Ishikawa (cell line): Measurements from ENCODE around the gene CDK16.

Experiments used
- CEBPB ChIP-seq: IDR thresholded peaks from 2 replicates; pipeline ENCODE4 v1.6.1; 2012
- CREB1 ChIP-seq: IDR thresholded peaks from 2 replicates; pipeline ENCODE4 v1.6.1; 2012; ENCODE audit warnings: low read depth
- EGR1 ChIP-seq: IDR thresholded peaks from 2 replicates; pipeline ENCODE4 v1.6.1; 2012
- EP300 ChIP-seq: IDR thresholded peaks from 2 replicates; pipeline ENCODE4 v1.6.1; 2012; ENCODE audit warnings: borderline replicate concordance
- FOXM1 ChIP-seq: IDR thresholded peaks from 2 replicates; pipeline ENCODE4 v1.6.1; 2012; ENCODE audit warnings: low read depth, borderline replicate concordance
- NFIC ChIP-seq: IDR thresholded peaks from 2 replicates; pipeline ENCODE4 v1.6.1; 2012
- RAD21 ChIP-seq: IDR thresholded peaks from 2 replicates; pipeline ENCODE4 v1.6.1; 2012; ENCODE audit warnings: low read depth
- TAF1 ChIP-seq: IDR thresholded peaks from 2 replicates; pipeline ENCODE4 v1.6.1; 2012; ENCODE audit warnings: low read depth, mild to moderate bottlenecking
- TCF12 ChIP-seq: IDR thresholded peaks from 2 replicates; pipeline ENCODE4 v1.6.1; 2012; ENCODE audit warnings: low read depth
- TEAD4 ChIP-seq: IDR thresholded peaks from 2 replicates; pipeline ENCODE4 v1.6.1; 2012
- YY1 ChIP-seq: IDR thresholded peaks from 2 replicates; pipeline ENCODE4 v1.6.1; 2012; ENCODE audit warnings: low read depth
- ZBTB7A ChIP-seq: IDR thresholded peaks from 2 replicates; pipeline ENCODE4 v1.6.1; 2012; ENCODE audit warnings: low read depth
- TF ChIP-seq, protein P1 (sequence below): IDR thresholded peaks from 2 replicates; pipeline ENCODE4 v1.6.1; 2012
- TF ChIP-seq, protein P2 (sequence below): IDR thresholded peaks from 2 replicates; pipeline ENCODE4 v1.6.1; 2012
- TF ChIP-seq, protein P3 (sequence below): IDR thresholded peaks from 2 replicates; pipeline ENCODE4 v1.6.1; 2012; ENCODE audit warnings: low read depth, mild to moderate bottlenecking

CDK16 gene

DNA sequence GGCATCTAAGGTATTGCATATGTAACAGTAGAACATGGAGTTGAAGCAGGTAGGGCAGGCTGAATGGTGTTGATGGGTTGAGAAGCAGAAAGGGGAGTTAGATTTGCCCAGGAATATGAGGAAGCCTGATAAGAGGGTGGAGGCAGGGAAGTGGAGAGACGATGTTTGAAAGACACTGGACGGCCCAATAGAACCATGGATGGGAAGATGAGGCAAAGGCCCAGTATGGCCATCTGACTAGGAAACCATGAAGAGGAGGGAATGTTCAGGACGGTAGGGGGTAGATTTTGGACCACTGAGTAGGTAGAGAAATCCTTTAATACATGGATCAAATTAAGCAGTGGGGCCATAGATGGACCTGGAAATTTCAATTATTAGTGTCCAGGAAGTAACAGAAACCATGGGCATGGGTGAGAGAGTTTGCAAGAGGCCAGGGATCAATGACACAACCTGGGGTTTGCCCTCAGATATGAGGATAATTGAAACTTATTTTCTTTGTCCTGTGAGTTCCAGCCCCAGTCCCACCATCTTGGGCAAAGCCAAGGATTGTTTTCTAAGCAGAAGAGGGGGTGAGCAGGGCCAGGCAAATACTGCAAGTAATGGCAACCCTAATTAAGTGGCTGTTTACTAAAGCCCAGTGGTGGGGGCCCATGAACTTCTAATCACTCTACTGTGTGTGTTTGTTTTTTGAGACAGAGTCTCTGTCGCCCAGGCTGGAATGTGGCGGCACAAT, 11.8 kb downstream of the CDK16 start:
- TF ChIP-seq, protein P1, sequence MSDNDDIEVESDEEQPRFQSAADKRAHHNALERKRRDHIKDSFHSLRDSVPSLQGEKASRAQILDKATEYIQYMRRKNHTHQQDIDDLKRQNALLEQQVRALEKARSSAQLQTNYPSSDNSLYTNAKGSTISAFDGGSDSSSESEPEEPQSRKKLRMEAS: no peak
- no peak for TF ChIP-seq CREB1
- no peak for TF ChIP-seq NFIC
- TF ChIP-seq TEAD4: no peak
- no peak for TF ChIP-seq ZBTB7A
- no peak for TF ChIP-seq YY1
- TF ChIP-seq FOXM1: no peak
- TF ChIP-seq TAF1: no peak
- TF ChIP-seq, protein P2, sequence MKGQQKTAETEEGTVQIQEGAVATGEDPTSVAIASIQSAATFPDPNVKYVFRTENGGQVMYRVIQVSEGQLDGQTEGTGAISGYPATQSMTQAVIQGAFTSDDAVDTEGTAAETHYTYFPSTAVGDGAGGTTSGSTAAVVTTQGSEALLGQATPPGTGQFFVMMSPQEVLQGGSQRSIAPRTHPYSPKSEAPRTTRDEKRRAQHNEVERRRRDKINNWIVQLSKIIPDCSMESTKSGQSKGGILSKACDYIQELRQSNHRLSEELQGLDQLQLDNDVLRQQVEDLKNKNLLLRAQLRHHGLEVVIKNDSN: no peak

DNA sequence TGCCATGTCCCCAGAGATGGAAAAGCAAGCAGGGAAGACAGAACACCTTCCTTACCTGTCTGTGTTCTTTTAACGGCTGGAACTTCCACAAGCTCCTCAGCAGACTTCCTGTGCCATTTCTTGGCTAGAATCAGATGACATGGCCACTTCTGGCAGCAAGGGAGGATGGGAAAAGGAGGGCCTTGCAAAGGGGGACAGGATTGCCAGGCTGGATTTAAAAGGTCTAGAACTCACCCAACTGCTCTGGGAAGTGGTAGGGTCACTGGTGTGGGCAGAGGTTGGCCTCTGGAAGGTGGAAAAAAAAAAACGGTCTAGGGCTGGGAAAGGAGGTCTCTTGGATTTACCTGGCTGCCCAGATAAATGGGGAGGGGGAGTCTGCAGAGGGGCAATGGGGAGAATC, 12.7 kb downstream of the CDK16 start:
- TF ChIP-seq RAD21 (no peak), EGR1 (no peak), FOXM1 (no peak), NFIC (no peak), TEAD4 (no peak), EP300 (no peak), CEBPB (no peak), TAF1 (no peak), ZBTB7A (no peak)
- TF ChIP-seq, protein P2: no peak

DNA sequence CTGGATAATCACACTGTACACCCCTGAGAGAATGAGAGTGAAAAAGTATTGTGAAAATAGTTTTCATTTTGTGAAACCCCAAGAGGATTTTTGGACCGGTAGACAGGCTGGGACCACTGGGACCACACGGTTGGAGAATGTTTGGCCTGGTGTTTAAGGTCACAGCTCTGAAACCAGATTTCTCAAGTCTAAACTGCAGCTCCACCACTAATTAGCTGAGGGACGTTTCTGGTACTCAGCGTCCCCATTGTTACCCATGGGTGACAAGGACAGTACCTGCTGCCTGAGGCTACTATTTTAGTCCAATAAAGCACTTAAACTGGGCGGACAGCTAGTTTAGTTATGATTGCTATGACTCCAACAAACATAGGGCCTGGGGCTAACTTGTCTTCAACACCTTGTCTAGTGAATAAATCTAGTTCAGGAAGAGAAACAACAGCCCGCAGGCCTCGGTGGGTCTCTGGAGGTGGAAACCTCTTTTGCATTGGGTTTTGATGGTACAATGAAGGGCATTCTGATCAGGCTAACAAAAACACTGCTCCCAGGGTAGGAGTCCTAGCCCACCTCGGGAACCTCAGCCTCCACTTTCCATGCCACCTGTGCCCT, 13.8 kb downstream of the CDK16 start:
- TF ChIP-seq ZBTB7A (0 out of 2 replicates have a peak, but pooled peaks have one; percentile 14), YY1 (no peak), TCF12 (no peak)

DNA sequence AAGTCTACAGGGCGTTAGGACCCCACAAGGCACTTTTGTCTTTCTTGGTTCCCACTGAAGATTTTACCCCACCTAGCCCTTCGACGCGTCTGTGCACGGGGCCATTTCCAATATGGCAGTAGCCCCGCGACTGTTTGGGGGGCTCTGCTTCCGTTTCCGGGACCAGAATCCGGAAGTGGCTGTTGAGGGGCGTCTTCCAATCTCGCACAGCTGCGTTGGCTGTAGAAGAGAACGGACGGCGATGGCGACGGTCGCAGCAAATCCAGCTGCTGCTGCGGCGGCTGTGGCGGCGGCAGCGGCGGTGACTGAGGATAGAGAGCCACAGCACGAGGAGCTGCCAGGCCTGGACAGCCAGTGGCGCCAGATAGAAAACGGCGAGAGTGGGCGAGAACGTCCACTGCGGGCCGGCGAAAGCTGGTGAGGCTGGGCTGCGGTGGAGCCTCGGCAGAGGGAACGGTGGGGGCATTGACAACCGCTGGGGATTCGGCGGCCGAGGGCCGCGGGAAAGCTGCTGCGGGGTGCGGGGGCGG, 14.4 kb downstream of the CDK16 start, which contains the start of gene USP11:
TSS of gene USP11 (plus strand) at position 207 of the 530 bp plus-strand sequence. CDS start at position 242, 35 bp downstream.
- TF ChIP-seq, protein P1: peak; percentile 36; the same call in 1 of the 2 replicates
- TF ChIP-seq TAF1 (peak; percentile 38; the same call in 1 of the 2 replicates), ZBTB7A (no peak; the same call in 1 of the 2 replicates), EGR1 (peak; percentile 42; the same call in 1 of the 2 replicates), RAD21 (no peak), EP300 (no peak), NFIC (no peak), TCF12 (no peak), FOXM1 (no peak), CREB1 (no peak), YY1 (peak; percentile 86), CEBPB (no peak), TEAD4 (no peak)
- TF ChIP-seq, protein P2: no peak
- TF ChIP-seq, protein P3, sequence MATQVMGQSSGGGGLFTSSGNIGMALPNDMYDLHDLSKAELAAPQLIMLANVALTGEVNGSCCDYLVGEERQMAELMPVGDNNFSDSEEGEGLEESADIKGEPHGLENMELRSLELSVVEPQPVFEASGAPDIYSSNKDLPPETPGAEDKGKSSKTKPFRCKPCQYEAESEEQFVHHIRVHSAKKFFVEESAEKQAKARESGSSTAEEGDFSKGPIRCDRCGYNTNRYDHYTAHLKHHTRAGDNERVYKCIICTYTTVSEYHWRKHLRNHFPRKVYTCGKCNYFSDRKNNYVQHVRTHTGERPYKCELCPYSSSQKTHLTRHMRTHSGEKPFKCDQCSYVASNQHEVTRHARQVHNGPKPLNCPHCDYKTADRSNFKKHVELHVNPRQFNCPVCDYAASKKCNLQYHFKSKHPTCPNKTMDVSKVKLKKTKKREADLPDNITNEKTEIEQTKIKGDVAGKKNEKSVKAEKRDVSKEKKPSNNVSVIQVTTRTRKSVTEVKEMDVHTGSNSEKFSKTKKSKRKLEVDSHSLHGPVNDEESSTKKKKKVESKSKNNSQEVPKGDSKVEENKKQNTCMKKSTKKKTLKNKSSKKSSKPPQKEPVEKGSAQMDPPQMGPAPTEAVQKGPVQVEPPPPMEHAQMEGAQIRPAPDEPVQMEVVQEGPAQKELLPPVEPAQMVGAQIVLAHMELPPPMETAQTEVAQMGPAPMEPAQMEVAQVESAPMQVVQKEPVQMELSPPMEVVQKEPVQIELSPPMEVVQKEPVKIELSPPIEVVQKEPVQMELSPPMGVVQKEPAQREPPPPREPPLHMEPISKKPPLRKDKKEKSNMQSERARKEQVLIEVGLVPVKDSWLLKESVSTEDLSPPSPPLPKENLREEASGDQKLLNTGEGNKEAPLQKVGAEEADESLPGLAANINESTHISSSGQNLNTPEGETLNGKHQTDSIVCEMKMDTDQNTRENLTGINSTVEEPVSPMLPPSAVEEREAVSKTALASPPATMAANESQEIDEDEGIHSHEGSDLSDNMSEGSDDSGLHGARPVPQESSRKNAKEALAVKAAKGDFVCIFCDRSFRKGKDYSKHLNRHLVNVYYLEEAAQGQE: no peak

DNA sequence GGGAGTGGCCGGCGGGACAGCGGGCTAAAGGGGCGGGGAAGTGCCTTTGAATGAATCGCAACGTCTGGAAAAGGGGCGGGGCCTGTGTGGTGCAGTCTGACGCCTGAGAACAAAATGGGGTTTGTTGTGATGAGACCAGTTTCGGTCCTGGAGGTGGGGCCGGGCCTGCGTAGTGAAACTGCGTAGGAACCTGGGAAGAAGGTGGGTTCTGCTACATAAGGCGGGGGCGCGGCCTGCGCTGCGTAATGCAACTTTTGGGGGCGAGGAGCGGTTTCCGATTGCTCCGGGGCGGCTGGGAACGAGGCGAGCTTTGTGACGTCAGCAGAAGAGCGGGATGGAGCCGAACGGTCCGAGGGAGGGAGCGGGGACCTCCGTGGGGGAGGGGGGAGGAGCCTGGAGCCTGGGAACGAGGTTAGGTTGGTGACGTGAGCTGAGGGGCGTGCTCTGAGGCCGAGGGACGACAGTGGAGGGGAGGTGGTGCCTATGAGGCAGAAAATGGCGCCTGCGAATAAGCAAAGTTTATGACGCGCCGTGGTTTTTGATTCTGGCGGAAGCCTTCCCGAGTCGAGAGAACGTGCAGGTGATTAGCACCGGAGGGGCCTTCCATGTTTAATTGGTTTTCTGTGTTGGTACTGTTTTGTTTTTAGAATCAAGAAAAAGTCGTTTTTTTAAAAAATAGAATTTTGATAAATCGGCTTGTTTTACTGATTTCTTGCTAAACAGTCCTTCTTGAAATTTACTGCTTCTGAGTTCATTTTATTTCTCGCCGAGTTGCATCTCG, 15.0 kb downstream of the CDK16 start:
- TF ChIP-seq TEAD4 (no peak; the same call in 1 of the 2 replicates), ZBTB7A (no peak), YY1 (peak; percentile 87), EP300 (no peak), EGR1 (peak; percentile 2; the same call in 1 of the 2 replicates), CEBPB (no peak), NFIC (no peak), CREB1 (peak; percentile 54), TCF12 (no peak), RAD21 (0 out of 2 replicates have a peak, but pooled peaks have one; percentile 3), FOXM1 (no peak; the same call in 1 of the 2 replicates), TAF1 (peak; percentile 60; the same call in 1 of the 2 replicates)
- TF ChIP-seq, protein P3: no peak
- TF ChIP-seq, protein P1: no peak
- TF ChIP-seq, protein P2: no peak
